ENCODE data around the gene ITPRIPL2.

ITPRIPL2 gene

DNA sequence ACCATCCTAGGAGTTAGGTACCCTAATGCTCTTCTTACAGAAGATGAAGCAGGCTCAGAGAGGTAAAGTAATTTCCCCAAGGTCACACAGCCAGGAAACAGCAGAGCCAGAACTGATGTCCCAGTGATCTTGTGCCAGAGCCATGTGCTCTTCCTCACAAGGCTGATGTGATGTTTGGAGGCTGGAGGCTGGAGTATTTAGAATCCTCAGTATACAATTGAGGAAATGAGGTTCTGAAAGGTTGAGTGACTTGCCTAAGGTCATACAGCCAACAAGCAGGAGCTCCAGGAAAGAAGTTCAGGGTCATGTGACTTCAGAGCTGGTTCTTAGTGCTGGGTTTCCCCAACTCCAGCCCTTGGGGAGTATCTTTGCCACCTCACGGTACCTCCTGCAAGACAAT lies 18.5 kb downstream of the ITPRIPL2 start:
- TF ChIP-seq CTCF (IDR thresholded peaks at IDR 0.05; ENCODE audit: extremely low read depth, missing control alignments), result no peak
- no peak for DNase-seq (ENCODE audit: low spot score)

DNA sequence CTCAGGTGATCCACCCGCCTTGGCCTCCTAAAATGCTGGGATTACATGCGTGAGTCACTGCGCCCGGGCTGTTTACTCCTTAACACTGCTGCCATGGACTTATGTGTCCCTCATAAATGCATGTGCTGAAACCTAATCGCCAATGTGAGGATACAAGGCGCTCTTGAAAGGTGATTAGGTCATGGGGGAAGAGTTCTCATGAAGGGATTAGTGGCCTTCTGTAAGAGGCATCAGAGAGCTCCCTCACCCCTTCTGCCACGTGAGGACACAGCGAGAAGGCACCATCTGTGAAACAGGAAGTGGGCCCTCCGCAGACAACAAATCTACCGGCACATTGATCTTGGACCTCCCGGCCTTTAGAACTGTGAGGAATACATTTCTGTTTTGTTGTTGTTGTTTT lies 19.1 kb downstream of the ITPRIPL2 start:
- no peak for TF ChIP-seq CTCF (IDR thresholded peaks at IDR 0.05; ENCODE audit: extremely low read depth, missing control alignments)
- DNase-seq (ENCODE audit: low spot score), result no peak

- DNase-seq (ENCODE audit: low spot score), result no peak
- no peak for TF ChIP-seq CTCF (IDR thresholded peaks at IDR 0.05; ENCODE audit: extremely low read depth, missing control alignments)
Measured at GRCh38 chr16:19133600-19133999, 19.8 kb downstream of the ITPRIPL2 start.

DNA sequence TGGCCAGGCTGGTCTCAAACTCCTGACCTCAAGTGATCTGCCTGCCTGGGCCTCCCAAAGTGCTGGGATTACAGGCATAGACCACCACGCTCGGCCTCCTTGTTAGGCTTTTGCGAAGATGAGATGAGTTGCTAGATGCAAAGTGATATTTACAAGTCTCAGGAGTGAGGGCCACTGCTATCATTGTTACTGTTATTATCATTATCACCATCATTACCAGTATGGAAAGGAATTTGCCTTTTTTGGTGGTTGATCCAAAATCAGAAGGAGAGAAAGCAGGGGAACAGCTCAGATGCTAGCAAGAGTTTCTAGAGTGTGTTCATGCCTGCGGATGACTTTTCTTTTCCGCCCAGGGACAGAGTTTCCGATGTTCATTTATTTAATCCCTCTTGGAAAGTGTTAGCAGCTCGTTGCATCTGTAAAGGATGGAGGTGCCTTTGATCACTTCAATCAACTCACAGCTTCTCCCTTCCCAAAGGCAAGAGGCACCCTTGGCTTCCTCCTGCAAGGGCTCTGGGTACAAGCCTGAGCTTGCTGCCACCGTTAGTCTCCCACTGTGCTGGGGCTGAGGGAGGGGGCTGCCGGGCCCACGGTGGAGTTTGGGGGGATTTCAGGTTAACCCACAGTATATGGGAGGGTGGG lies 21.6 kb downstream of the ITPRIPL2 start:
- no peak for DNase-seq (ENCODE audit: low spot score)
- TF ChIP-seq CTCF (IDR thresholded peaks at IDR 0.05; ENCODE audit: extremely low read depth, missing control alignments), result no peak

- no peak for TF ChIP-seq CTCF (IDR thresholded peaks at IDR 0.05; ENCODE audit: extremely low read depth, missing control alignments)
- no peak for DNase-seq (ENCODE audit: low spot score)
Measured at GRCh38 chr16:19135896-19136438, 22.2 kb downstream of the ITPRIPL2 start.

DNA sequence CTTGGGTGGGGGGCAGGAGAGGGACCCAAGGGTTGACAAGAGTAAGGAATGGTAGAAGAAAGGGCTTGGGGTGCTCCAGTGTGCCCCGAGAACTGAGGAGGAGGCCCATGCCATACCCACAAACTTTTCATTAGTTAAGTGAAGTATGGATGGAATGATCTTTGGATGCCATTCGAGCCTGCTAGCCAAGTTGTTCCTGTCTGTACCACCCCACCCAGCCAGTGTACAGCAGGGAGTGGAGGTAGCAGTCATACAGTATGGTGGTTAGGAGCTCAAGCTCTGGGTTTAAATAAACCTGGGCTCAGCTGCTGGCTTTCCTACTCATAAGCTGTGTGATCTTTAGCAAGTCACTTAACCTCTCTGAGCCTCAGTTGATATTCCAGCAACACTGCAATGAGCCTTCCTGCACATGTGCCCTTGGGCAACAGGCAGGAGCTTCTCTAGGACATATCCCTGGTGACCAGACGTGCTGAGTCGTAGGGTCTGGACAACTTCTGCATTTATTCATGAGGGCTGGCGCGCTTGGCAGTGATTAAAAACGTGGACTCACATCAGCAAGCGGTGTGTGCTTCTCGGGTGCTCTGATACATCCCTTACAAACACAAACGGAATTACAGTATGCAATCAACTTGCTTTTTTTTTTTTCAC lies 22.9 kb downstream of the ITPRIPL2 start:
- no peak for TF ChIP-seq CTCF (IDR thresholded peaks at IDR 0.05; ENCODE audit: extremely low read depth, missing control alignments)
- DNase-seq (ENCODE audit: low spot score), result no peak
